Stimulated activated memory B cell treated with anti-CD40 and anti-IgM and Interleukin-4, amounts not matched to agents 10 μg/mL and 1 μg/mL and 100 μg/mL, for 72 hours (primary cell): ENCODE data around the gene FNDC3B.
A peak's percentile ranks its signal among the peaks of the same experiment; 100 is the strongest.

ENCODE experiments used
- ATAC-seq: fragments of 150-1000 bp; cut with Tn5 transposase; 2 replicates; pipeline ENCODE4 v1.10.0; 2021
- H3K27ac Mint-ChIP-seq: one replicate; pipeline ENCODE4 v1.8.0; 2022; ENCODE audit warnings: mild to moderate bottlenecking, mixed read lengths
- H3K27me3 Mint-ChIP-seq: one replicate; pipeline ENCODE4 v1.8.0; 2022; ENCODE audit warnings: mixed read lengths
- H3K36me3 Mint-ChIP-seq: one replicate; pipeline ENCODE4 v1.8.0; 2022; ENCODE audit warnings: mixed read lengths
- H3K4me1 Mint-ChIP-seq: one replicate; pipeline ENCODE4 v1.8.0; 2022; ENCODE audit warnings: mixed read lengths
- H3K4me3 Mint-ChIP-seq: one replicate; pipeline ENCODE4 v1.8.0; 2022; ENCODE audit warnings: mild to moderate bottlenecking, moderate library complexity, mixed read lengths
- H3K9me3 Mint-ChIP-seq: one replicate; pipeline ENCODE4 v1.8.0; 2022; ENCODE audit warnings: mixed read lengths

Gene FNDC3B

GRCh38 chr3:172131746-172132145 is 92.4 kb downstream of the FNDC3B start:
- Mint-ChIP-seq H3K4me3 (no peak overlapping the region), H3K27me3 (no peaks in the 10 kb centered on the region), H3K27ac (no peak overlapping the region), H3K36me3 (peaks cover 13% of the 10 kb centered on the region), H3K9me3 (no peaks in the 10 kb centered on the region), H3K4me1 (peaks cover 7% of the 10 kb centered on the region)
- ATAC-seq: no peak

GRCh38 chr3:172132159-172132586 is 92.8 kb downstream of the FNDC3B start:
- no peak for ATAC-seq
- no peak overlapping the region for H3K27ac Mint-ChIP-seq
- no peaks in the 10 kb centered on the region for H3K9me3 Mint-ChIP-seq
- no peak overlapping the region for H3K4me3 Mint-ChIP-seq
- peaks cover 13% of the 10 kb centered on the region for H3K36me3 Mint-ChIP-seq
- H3K4me1 Mint-ChIP-seq: peaks cover 7% of the 10 kb centered on the region
- no peaks in the 10 kb centered on the region for H3K27me3 Mint-ChIP-seq

DNA sequence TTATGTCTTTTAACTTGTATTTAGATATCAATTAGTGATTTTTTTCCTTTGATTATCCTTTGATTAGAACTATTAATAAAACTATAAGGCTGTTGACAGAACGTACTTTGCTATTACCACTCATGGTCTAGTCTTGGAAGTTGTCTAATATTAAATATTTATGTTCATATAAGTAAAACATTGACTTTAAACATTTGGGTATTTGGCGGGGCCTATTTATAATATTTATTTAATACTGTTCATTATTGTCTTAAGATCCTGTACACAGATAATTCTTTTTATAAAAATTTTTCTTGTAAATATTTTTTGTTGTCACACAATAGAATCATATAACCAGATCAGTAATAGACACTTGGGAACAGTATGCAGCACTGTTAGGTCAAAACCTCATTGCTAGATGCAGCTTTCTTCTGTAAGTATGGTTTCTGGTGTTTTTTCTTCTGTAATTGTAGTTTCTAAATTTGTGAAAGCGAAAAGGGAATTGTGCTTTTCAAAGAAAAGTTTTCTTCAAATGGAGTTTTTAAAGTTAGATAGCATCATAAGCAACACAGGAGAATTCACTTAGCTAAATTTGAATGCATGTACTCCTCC is 93.4 kb downstream of the FNDC3B start:
- ATAC-seq: no peak
- Mint-ChIP-seq H3K27me3 (no peaks in the 10 kb centered on the region), H3K4me3 (no peak overlapping the region), H3K4me1 (peaks cover 7% of the 10 kb centered on the region), H3K36me3 (peaks cover 13% of the 10 kb centered on the region), H3K27ac (no peak overlapping the region), H3K9me3 (no peaks in the 10 kb centered on the region)

DNA sequence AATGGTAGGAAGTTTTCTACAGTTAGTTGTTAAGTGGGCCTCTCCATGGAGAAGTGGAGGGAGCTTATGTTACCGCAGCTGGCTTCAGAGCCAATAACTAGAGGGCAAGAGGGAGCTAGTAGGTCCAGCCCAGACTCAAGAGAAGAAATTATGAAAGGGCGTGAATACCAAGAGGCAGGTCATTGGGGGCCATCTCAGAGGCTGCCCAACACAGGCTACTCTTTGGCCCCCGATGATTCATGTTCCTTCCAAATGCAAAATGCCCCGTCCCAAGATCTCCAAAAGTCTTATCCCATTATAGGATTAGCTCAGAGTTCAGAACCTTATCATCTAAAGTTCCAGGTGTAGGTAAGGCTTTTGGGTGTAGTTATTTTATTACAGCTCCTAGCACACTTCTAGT is 94.5 kb downstream of the FNDC3B start:
- H3K4me1 Mint-ChIP-seq: peaks cover 10% of the 10 kb centered on the region
- no peaks in the 10 kb centered on the region for H3K9me3 Mint-ChIP-seq
- no peak overlapping the region for H3K4me3 Mint-ChIP-seq
- H3K27ac Mint-ChIP-seq: no peak overlapping the region
- peaks cover 13% of the 10 kb centered on the region for H3K36me3 Mint-ChIP-seq
- ATAC-seq: no peak
- no peaks in the 10 kb centered on the region for H3K27me3 Mint-ChIP-seq

- H3K4me3 Mint-ChIP-seq: no peak overlapping the region
- ATAC-seq: no peak
- H3K27me3 Mint-ChIP-seq: no peaks in the 10 kb centered on the region
- no peaks in the 10 kb centered on the region for H3K9me3 Mint-ChIP-seq
- peaks cover 13% of the 10 kb centered on the region for H3K36me3 Mint-ChIP-seq
- no peak overlapping the region for H3K27ac Mint-ChIP-seq
- peaks cover 14% of the 10 kb centered on the region for H3K4me1 Mint-ChIP-seq
These were observed 95.0 kb downstream of the FNDC3B start for GRCh38 chr3:172134352-172134751.

- Mint-ChIP-seq H3K27ac (no peak overlapping the region), H3K27me3 (no peaks in the 10 kb centered on the region), H3K4me1 (peaks cover 14% of the 10 kb centered on the region), H3K36me3 (peaks cover 13% of the 10 kb centered on the region), H3K9me3 (no peaks in the 10 kb centered on the region), H3K4me3 (no peak overlapping the region)
- ATAC-seq: no peak
These were observed 95.8 kb downstream of the FNDC3B start for GRCh38 chr3:172135185-172135584.

DNA sequence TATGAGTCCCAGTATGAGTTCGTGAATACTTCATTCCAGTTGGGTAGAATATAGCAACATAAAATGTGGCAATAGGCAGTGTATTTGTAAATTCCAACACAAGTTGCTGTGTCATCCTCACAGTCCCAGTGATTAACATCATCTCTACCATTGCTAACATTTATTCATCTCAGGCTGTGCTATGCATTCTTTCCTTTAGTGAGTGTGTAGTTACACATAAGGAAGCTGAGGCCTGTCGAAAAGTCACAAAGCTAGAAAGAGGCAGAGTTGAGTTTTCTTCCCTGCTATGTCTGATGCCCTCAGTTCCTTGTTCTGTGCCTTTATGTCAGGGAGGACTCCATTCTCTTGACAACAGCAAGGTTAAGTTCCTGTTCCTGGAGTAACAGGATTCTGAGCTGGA is 96.4 kb downstream of the FNDC3B start:
- H3K36me3 Mint-ChIP-seq: peaks cover 13% of the 10 kb centered on the region
- H3K4me1 Mint-ChIP-seq: peaks cover 14% of the 10 kb centered on the region
- H3K27me3 Mint-ChIP-seq: no peaks in the 10 kb centered on the region
- H3K4me3 Mint-ChIP-seq: no peak overlapping the region
- no peak for ATAC-seq
- H3K27ac Mint-ChIP-seq: no peak overlapping the region
- H3K9me3 Mint-ChIP-seq: no peaks in the 10 kb centered on the region

DNA sequence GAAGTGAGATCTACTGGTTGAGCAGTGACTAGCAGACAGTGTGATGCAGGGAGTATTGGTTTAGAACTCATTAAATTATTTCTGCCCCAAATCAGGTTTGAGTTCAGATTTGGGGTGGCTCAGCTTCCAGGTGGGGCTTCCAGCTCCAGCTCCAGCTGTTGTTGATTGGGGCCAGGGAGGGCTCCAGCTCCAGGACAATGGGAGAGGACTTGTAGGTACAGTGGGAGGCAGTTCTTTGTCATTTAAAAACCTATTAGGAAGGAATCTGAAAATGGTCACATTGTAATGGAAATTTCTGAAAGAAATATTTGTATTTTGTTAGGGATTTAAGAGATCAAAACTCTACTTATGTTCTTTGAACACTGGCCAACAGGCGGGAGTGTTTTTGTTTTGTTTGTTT is 97.0 kb downstream of the FNDC3B start:
- Mint-ChIP-seq H3K4me1 (peaks cover 16% of the 10 kb centered on the region), H3K4me3 (no peak overlapping the region), H3K27me3 (no peaks in the 10 kb centered on the region), H3K27ac (no peak overlapping the region), H3K9me3 (no peaks in the 10 kb centered on the region), H3K36me3 (peaks cover 13% of the 10 kb centered on the region)
- ATAC-seq: no peak

DNA sequence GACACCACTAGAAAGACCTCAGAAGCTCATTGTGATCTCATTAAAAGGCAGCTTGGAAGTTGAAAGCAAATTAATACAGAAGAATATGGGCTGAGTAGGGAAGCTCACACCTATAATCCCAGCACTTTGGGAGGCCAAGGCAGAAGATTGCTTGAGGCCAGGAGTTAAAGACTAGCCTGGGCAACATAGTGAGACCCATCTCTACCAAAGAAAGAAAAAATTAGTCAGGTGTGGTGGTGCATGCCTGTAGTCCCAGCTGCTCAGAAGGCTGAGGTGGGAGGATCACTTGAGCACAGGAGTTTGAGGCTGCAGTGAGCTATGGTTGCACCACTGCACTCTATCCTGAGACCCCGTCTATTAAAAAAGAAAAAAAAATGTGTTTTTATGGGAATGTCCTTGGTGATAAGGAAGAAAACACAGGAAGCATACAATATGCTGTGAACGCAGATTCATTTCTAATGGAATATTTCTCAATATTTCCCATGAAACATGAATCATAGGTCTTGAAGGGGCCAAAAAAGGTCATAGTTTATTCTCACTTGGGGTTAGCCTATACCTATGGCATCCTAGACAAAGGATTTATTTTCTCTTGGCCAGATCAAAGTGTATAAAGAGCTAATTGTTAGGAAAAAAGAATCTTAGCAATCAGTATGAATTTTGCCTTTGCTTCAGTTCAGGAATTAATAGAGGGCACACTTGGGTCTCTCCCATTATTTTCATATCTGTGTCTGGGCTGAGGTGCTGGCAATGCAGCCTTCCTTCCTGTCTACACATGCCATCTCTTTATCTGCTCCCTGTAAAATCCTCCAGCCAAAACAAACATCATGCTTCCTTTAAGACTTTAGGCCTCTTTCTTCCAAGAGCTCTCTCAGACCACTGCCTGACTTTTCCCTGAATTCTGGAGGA is 98.2 kb downstream of the FNDC3B start:
- Mint-ChIP-seq H3K36me3 (peaks cover 13% of the 10 kb centered on the region), H3K4me3 (no peak overlapping the region), H3K27me3 (no peaks in the 10 kb centered on the region), H3K4me1 (peaks cover 28% of the 10 kb centered on the region), H3K27ac (no peak overlapping the region), H3K9me3 (no peaks in the 10 kb centered on the region)
- ATAC-seq: no peak

DNA sequence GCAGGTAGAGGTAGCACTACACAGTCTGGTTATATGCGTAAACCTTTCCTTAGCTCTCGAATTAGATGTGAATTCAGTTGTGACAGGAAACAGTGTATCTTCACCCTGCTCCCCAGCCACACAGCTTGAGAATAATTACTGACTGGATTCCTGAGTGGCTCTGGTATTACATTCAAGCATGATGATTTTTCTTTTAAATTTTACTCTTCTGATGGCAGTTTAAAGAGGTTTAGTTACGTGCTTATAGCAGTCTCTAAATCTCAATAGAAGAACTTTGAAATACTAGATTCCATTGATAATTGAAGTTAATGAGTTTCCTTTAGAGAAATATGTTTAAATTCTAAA is 98.8 kb downstream of the FNDC3B start:
- Mint-ChIP-seq H3K4me1 (peaks cover 34% of the 10 kb centered on the region), H3K27ac (no peak overlapping the region), H3K27me3 (no peaks in the 10 kb centered on the region), H3K4me3 (no peak overlapping the region), H3K9me3 (no peaks in the 10 kb centered on the region), H3K36me3 (peaks cover 13% of the 10 kb centered on the region)
- ATAC-seq: no peak

DNA sequence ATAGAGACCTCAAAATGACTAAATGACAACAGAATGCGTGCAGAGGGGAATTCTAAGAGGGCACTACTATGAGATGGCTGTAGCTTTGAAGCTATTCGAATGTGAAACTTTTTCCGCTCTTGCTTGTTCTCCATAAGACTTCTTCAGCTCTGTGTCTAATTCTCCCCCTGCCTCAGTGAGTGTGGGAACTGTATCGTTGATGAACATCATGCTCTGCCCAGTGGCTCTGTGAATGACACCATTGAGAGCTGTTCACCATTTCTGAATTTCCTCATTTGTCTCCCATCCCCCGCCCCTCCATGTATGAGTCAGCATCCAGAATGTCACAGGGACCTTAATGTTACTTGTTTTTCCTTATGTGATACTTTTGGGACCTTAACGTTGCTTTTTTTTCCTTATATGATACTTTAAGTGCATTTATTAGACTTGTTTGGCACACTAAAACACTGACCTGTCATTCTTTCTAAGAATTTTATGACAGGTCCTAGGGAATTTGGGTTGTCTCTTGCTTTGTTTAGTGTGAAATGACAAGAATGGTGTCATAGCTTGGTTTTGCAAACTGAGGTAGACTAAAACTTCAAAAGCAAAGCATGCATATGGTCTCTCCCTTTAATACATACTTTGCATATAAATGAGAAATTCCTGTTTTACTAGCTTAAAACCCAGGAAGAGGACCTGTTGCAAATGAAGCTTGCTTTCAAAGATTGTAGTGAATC is 99.6 kb downstream of the FNDC3B start:
- Mint-ChIP-seq H3K27ac (no peak overlapping the region), H3K27me3 (no peaks in the 10 kb centered on the region), H3K9me3 (no peaks in the 10 kb centered on the region), H3K4me3 (no peak overlapping the region), H3K36me3 (peaks cover 13% of the 10 kb centered on the region), H3K4me1 (peaks cover 36% of the 10 kb centered on the region)
- peak; percentile 34 for ATAC-seq

DNA sequence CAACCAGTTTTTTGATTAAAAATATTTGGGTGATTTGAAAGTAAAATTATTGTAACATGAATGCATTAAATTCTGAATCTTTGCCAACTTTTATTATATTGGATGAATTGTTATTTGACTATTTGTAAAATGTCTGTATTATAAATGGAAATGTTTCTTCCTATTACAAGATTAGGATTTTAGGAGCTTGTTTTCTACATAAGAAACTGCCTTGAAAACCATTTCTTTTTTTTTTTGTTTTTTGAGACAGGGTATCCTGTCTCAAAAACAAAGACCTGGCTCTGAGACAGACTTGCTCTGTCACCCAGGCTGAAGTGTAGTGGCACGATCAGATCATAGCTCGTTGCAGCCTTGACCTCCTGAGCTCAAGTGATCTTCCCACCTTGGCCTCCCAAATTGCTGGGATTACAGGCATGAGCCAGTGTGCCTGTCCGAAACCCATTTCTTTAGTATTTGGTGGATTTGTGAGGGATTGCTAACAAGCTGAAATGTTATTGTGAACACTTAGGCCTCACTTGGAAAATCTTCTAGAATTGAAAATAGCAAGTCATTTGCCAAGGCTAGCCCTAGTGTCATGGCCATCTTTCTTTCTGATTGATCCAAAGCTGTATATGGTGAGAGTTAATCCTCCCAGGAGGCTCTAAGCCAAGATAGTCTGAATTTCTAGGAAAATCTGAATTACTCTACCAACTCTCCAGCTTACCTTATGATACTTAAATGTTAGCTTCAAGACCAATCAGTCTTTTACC is 100.3 kb downstream of the FNDC3B start:
- Mint-ChIP-seq H3K4me3 (no peak overlapping the region), H3K36me3 (peaks cover 13% of the 10 kb centered on the region), H3K27me3 (no peaks in the 10 kb centered on the region), H3K9me3 (no peaks in the 10 kb centered on the region), H3K27ac (no peak overlapping the region), H3K4me1 (peaks cover 38% of the 10 kb centered on the region)
- no peak for ATAC-seq

DNA sequence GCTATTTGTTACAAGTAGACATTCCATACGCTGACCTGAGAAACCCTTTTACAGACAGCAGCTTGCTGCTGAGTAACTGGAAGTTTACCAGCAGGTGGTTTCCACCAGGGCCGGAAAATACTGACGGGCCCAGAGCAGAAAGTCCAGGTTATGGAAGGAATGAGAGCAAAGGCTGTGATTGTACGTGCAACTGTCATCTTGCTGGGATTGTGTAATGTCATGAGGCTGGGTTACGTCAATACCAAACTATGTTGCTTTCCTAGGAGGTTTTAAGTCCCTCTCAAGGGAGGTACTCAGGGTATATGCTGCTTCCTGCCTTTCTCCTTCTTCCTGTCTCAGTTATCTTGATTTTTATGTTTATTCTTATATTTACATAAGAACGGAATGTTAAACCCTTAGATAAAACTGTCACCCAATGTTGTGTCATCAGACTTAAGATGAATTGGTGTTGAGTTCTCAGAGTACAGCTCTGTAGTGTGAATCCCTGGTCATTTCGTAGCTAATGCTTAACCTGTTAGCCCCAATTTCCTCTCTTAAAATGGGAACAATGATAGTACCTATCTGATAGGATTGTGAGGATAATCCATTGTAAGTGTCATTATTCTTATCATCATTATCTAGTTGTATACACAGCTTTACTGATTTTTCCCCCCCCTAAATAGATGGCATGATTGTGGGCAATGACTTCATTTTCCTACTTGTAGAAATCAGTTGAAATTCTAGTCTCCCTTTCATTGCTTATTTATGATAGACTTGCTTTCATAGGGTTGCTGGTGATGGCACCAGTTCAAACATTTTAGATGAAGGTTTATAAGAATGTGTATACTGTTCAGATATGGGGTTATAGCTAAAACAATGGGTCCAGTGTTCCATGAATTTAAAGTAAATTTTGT is 101.4 kb downstream of the FNDC3B start:
- peaks cover 47% of the 10 kb centered on the region for H3K4me1 Mint-ChIP-seq
- H3K27ac Mint-ChIP-seq: no peak overlapping the region

DNA sequence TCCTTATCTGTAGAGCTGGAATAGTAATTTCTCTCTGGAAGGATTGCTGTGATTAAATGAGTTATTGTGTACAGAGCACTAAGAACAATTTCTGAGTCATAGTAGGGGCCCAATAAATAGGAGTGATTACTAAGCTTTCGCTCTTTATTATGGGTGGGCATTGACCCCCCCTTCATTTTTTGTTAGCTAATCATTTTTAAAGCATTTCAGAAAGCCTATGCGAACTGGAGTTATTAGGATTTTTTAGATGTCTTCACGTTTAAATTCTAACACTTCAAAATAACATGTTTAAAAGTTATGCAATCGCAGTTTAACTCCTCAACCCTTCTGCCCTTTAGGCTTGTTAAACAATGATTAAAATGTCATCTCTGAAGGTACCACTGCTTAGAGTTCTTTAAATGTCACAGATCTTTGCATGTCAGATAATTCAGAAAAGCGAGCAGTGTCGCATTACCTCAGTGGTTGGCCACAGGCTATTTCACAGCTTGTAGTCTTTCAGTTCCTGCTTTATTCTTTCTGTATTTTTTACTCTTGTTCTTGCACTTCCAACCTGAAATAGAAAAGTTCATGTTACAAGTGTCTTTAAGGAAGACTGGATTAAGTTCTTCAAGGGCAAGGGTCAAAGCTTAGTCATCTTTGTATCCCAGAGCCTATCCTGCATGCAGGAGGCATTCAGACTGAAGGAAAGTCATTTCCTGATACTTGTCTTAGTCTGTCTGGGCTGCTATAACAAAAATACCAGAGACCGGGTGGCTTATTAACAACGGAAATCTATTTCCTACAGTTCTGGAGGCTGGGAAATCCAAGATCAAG is 102.9 kb downstream of the FNDC3B start:
- Mint-ChIP-seq H3K27ac (peak overlapping the region; percentile 45), H3K36me3 (no peaks in the 10 kb centered on the region), H3K27me3 (no peaks in the 10 kb centered on the region), H3K4me1 (peaks cover 59% of the 10 kb centered on the region), H3K9me3 (no peaks in the 10 kb centered on the region), H3K4me3 (no peak overlapping the region)
- peak; percentile 95 for ATAC-seq

More for the DNA sequence above, 101.4 kb downstream of the FNDC3B start:
- no peak for ATAC-seq
- Mint-ChIP-seq H3K4me3 (no peak overlapping the region), H3K27me3 (no peaks in the 10 kb centered on the region), H3K36me3 (peaks cover 7% of the 10 kb centered on the region), H3K9me3 (no peaks in the 10 kb centered on the region)
